ENCODE data around the gene CELF6. TPM values are rescaled to one million over a fixed set of nuclear protein-coding genes. Genes with fewer than 3 reads are reported as not detected.

Gene CELF6
- total RNA-seq, 4 donors from 2014 or later: 1.2 to 4.6 (median 2.5) TPM

DNA sequence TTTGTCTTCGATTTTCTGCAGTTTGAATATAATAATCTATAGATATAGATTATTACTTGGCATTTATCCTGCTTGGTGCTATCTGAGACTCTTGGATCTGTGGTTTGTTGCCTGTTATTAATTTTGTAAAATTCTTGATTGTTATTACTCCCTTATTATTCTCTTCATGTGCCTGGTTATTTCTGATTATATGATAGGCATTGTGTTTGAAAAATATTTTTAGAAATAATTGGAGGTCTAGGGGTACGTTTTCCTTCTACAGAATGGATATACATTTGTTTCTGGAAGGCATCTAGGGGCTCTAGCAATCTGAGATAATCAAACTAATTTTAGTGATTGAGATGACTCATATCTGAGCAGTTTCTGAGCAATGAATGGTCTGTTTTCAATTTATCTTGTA is 14.9 kb upstream of the CELF6 start:
- intact Hi-C loops (cut with DNase I): no loop called here
- no peak for TF ChIP-seq POLR2A (IDR thresholded peaks at IDR 0.05; ENCODE audit: low read depth)
- TF ChIP-seq POLR2AphosphoS5 (IDR thresholded peaks at IDR 0.05): no peak
- TF ChIP-seq, protein P1, sequence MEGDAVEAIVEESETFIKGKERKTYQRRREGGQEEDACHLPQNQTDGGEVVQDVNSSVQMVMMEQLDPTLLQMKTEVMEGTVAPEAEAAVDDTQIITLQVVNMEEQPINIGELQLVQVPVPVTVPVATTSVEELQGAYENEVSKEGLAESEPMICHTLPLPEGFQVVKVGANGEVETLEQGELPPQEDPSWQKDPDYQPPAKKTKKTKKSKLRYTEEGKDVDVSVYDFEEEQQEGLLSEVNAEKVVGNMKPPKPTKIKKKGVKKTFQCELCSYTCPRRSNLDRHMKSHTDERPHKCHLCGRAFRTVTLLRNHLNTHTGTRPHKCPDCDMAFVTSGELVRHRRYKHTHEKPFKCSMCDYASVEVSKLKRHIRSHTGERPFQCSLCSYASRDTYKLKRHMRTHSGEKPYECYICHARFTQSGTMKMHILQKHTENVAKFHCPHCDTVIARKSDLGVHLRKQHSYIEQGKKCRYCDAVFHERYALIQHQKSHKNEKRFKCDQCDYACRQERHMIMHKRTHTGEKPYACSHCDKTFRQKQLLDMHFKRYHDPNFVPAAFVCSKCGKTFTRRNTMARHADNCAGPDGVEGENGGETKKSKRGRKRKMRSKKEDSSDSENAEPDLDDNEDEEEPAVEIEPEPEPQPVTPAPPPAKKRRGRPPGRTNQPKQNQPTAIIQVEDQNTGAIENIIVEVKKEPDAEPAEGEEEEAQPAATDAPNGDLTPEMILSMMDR (IDR thresholded peaks at IDR 0.05): no peak
- no peak for TF ChIP-seq EP300 (IDR thresholded peaks at IDR 0.05)
- Histone ChIP-seq H3K9me3 (no peaks in the 10 kb centered on the region), H3K4me3 (no peak overlapping the region), H3K36me3 (peaks cover 0 to 25% (median 7%) of the 10 kb centered on the region in 4 donors), H3K27ac (replicated peaks in 1 of 4) (no peak overlapping the region), H3K4me1 (peaks cover 6 to 17% (median 17%) of the 10 kb centered on the region in 4 donors), H3K27me3 (no peaks in the 10 kb centered on the region)
- 89% methylated on average over 2 of the region's 2 CpGs for WGBS
- DNase-seq (ENCODE audit: extremely low spot score): no peak

DNA sequence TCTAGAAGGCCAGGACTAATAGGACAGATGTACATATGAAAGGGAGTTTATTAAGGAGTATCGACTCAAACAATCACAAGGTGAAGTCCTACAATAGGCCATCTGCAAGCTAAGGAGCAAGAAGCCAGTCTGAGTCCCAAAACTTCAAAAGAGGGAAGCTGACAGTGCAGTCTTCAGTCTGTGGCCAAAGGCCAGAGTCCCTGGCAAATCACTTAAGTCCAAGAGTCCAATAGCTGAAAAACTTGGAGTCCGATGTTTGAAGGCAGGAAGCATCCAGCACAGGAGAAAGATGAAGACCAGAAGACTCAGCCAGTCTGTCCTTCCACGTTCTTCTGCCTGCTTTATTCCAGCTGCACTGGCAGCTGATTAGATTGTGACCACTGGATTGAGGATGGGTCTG is 11.1 kb upstream of the CELF6 start:
- TF ChIP-seq POLR2A (IDR thresholded peaks at IDR 0.05; ENCODE audit: low read depth) (no peak), POLR2AphosphoS5 (IDR thresholded peaks at IDR 0.05) (no peak), EP300 (IDR thresholded peaks at IDR 0.05) (no peak)
- TF ChIP-seq, protein P1 (IDR thresholded peaks at IDR 0.05): no peak
- Histone ChIP-seq H3K4me3 (no peak overlapping the region), H3K9me3 (no peaks in the 10 kb centered on the region), H3K27me3 (no peaks in the 10 kb centered on the region), H3K27ac (replicated peaks in 1 of 4) (no peak overlapping the region), H3K4me1 (no peaks in the 10 kb centered on the region), H3K36me3 (peaks cover 3 to 36% (median 19%) of the 10 kb centered on the region in 4 donors)
- WGBS: 91% methylated on average over 3 of the region's 3 CpGs
- DNase-seq (ENCODE audit: extremely low spot score): no peak
- intact Hi-C loops (cut with DNase I): no loop called here

DNA sequence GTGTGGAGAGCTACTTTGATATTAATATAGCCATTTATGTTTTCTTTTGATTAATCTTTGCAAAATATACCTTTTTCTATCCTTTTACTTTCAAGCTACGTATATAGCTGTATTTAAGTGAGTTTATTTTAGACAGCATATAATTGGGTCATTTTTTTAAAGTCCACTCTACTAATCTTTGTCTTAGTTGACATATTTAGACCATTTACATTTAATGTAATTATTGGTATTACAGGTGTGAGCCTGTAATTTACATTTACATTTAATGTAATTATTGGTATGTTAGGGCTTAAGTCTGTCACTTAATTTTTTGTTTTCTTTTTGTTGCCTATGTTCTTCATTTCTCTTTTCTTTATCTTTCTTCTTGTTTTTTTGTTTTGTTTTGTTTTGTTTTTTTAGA is 3.8 kb upstream of the CELF6 start:
- WGBS: 100% methylated on average over 1 of the region's 1 CpG
- DNase-seq (ENCODE audit: extremely low spot score): no peak
- H3K9me3 ChIP-seq: no peaks in the 10 kb centered on the region
- no peak overlapping the region for H3K27ac ChIP-seq (replicated peaks in 1 of 4)
- H3K4me3 ChIP-seq: no peak overlapping the region
- H3K4me1 ChIP-seq: peaks cover 5 to 16% (median 14%) of the 10 kb centered on the region in 4 donors
- no peak for TF ChIP-seq EP300 (IDR thresholded peaks at IDR 0.05)
- no peak for TF ChIP-seq POLR2A (IDR thresholded peaks at IDR 0.05; ENCODE audit: low read depth)
- TF ChIP-seq POLR2AphosphoS5 (IDR thresholded peaks at IDR 0.05): no peak
- TF ChIP-seq, protein P1 (IDR thresholded peaks at IDR 0.05): no peak
- H3K36me3 ChIP-seq: peaks cover 3 to 16% (median 9%) of the 10 kb centered on the region in 4 donors
- intact Hi-C loops (cut with DNase I): no loop called here
- H3K27me3 ChIP-seq: no peaks in the 10 kb centered on the region

DNA sequence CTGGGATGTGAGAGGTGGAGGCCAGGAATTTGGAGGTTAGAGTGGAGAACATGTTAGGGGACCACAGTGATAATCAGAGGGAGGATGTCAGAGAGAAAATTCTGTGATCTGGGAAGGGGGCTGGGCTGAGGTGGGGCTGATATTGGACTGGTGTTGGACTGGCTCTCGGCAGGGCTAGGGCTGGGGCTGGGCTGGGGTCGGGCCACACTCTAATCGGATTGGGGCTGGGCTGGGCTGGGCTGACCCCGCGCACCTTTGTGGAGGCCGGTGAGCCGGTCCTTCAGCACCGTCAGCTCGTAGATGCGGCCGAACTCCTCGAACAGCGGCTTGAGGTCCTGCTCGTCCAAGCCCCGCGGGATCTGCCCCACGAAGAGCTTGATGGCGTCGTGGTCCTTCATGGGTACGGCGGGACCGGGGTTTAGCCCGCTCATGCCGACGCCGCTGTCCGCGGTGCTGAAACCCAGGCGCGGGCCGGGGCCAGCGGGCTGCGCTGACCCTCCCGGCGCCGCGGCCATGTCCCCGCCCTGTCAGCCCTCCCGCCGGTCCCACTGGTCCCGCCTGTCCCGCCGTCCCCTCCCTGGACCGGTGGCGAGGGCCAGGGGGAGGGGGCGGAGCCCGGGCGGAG is 485 bp downstream of the CELF6 start:
- DNase-seq (ENCODE audit: extremely low spot score): peak; percentile 84
- 14% methylated on average over 14 of the region's 48 CpGs for WGBS
- peak overlapping the region in 1 of 4 donors; percentile 23 for H3K27ac ChIP-seq (replicated peaks in 1 of 4)

More for the DNA sequence above, 485 bp downstream of the CELF6 start:
- Histone ChIP-seq H3K36me3 (no peaks in the 10 kb centered on the region), H3K4me1 (peaks cover 5 to 16% (median 14%) of the 10 kb centered on the region in 4 donors), H3K27me3 (no peaks in the 10 kb centered on the region), H3K9me3 (no peaks in the 10 kb centered on the region), H3K4me3 (peak overlapping the region; percentile 54 to 64 (median 58))
- intact Hi-C loops (cut with DNase I): no loop called here
- no peak for TF ChIP-seq POLR2A (IDR thresholded peaks at IDR 0.05; ENCODE audit: low read depth)
- no peak for TF ChIP-seq EP300 (IDR thresholded peaks at IDR 0.05)
- TF ChIP-seq, protein P1 (IDR thresholded peaks at IDR 0.05): no peak
- no peak for TF ChIP-seq POLR2AphosphoS5 (IDR thresholded peaks at IDR 0.05)
